ENCODE data around the gene NDUFB10.
"Not testable (repeated sequence)": the region's sequence is repeated elsewhere in the genome, so short reads cannot be mapped to it uniquely, and the experiment has no call there.

The NDUFB10 gene

DNA sequence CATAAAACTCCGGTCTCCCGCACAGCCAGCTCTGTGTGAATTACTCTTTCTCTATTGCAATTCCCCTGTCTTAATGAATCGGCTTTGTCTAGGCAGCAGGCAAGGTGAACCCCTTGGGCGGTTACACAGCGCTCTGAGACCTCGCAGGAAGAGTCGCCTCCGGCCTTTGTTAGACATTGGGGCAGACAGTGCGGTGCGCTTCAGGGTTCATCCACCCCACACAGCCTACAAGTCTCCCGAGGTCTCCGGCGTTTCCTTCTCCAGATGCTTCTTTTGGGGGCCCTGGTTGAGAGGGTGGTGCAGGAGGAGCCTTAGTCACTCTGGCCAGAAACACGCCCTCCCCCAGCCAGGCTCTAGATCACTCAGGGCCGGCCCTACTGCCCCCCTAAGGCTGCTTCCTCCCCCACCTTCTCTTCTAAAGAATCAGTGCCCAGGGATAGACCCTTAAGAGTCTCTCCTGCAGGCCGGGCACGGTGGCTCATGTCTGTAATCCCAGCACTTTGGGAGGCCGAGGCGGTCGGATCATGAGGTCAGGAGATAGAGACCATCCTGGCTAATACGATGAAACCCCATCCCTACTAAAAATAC lies 14.6 kb upstream of the NDUFB10 start:
- DNase-seq, result no peak

DNA sequence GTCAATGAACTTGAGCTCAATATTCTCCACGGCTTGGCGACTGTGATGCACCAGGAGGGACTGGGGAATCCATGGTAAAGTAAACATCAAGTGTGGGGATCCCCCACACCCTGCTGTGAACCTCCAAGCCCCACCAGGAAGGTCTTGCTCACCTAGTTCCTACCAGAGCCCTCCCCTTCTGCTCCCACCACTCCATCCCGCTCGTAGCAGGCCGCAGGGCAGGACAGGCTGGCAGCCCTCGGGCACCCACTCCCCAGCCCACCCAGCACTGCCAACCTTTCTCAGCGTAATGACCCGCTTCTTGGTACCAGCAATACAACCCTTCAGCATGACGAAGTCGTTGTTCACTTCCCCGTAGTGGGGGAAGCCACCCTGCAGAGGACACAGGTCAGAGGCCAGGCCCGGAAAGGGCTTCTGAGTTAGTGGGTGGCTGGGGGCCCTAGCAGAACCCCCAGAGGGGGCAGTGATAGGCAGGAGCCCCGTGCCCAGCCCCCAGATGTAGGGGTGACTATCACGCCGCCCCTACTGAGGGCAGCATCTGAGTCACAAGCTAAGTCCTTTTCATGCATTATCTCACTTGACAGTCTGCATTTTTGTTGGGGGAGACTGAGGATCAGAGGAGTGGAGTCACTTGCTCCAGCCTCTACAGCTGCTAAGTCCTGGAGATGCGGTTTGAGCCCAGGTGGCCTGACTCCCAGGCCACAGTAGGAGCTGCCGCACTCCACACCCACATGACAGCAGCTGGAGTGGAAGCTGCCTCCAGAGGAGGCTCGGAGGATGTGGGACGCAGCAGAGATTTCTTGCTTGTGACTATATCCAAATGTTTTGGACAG lies 13.6 kb upstream of the NDUFB10 start:
- DNase-seq, result no peak

DNA sequence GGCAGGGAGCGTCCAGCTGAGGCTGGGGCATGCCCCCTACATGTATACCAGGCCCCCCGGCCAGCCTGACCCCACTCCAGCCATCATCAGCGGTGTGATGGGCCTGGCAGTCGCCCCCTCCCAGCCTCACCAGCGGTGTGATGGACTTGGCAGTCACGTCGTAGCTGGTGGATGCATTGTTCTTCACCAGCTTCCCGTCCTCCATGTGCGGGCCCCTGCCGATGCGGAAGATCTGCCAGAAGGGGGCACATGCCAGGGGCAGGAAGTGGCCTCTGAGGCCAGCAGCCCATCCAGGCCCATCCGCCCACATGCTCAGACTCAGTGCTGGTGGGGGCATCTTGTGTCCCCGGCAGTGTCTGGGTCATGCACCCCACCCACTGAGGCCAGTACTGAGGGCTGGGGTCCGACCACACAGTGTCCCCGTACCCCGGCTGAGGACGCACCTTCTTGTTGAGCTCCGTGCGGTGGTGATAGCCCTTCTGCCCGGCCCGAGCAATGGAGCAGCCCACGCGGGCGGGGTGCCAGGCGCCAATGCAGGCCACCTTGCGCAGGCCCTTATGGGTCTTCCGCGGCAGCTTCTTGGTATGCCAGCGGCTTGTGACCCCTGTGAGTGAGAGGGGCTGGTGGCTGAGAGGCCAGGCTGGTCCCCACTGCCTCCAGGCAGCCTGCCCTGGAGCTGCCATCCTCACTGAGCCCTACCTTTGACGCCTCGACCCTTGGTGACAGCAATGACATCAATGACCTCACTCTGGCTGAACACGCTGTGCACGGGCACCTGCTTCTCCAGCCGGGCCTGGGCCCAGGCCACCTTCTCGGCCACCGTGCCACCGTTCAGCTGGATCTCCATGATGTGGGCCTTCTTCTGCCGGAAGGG lies 12.6 kb upstream of the NDUFB10 start:
- no peak for DNase-seq

DNA sequence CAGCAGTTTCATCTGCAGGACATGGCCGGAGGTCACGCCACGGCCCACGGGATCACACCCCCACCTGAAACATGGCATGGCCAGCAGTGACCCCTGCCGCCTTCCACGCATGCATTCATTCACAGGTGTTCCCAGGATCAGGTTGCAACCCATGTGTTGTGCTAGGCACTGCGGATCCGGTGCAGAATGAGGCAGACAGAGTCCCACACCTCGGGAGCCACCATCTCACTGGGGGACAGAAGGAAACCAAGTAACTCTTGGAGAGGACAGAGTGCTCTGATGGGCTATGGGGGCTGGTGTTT lies 12.0 kb upstream of the NDUFB10 start:
- DNase-seq, result no peak

DNA sequence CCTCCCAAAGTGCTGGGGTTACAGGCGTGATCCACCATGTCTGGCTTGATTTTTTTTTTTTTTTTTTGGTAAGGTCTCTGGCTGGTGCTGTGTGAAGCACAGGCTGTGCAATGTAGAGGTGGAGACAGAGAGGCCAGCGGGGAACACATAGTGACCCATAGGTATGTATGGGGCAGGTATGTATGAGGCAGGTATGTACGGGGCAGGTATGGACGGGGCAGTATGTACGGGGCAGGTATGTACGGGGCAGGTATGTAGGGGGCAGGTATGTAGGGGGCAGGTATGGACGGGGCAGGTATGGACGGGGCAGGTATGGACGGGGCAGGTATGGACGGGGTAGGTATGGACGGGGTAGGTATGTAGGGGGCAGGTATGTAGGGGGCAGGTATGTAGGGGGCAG lies 9.8 kb upstream of the NDUFB10 start:
- DNase-seq, result no peak

DNA sequence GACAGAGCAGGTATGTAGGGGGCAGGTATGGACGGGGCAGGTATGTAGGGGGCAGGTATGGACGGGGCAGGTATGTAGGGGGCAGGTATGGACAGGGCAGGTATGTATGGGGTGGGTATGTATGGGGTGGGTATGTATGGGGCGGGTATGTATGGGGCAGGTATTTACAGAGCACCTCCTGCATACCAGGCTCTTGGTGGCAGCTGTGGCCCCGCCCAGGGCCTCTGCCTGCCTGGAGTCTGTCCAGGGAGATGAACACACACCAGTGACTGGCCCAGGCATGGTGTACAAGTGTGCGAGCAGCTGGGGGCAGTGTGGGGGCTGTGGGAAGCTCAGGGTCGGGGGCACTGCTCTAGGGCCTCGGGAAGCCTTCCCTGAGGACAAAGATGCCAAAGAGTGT lies 9.3 kb upstream of the NDUFB10 start:
- DNase-seq, result no peak

DNA sequence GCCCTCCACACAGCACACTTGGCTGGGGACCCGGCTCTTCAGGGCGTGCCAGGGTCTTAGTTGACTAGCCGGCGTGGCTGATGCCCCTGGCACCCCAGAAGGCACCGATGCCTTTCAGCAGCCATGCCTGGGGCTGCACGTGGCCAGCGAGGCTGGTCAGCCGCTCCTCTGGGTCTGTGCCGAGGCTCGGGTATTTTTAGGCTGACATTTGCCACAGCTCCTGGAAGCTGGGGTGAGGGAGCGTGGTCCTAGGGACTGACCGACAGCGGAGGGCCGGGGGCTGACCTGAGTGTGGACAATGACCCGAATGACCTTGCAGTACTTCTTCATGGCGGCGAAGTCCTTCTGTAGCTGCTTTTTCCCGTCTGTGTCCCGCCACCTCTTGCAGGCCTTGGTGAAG lies 8.8 kb upstream of the NDUFB10 start:
- DNase-seq, result no peak

DNA sequence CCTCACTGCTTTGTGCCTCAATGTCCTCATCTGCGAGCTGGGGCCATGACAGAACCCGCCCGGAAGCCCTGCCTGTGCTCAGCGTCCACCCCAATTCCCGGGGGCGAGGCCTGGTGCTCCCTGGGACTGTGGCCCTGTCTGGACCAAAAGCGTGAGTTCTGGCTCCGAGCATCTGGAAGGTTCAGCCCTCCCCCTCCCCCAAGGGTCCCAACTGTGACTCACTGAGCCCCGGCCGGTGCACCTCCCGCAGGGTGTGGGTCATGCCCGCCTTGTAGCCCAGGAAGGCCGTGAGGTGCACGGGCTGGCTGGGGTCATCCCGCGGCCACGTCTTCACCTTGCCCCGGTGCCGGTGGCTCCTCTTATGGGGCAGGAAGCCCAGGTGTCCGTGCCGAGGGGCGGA lies 5.6 kb upstream of the NDUFB10 start:
- DNase-seq, result no peak

DNA sequence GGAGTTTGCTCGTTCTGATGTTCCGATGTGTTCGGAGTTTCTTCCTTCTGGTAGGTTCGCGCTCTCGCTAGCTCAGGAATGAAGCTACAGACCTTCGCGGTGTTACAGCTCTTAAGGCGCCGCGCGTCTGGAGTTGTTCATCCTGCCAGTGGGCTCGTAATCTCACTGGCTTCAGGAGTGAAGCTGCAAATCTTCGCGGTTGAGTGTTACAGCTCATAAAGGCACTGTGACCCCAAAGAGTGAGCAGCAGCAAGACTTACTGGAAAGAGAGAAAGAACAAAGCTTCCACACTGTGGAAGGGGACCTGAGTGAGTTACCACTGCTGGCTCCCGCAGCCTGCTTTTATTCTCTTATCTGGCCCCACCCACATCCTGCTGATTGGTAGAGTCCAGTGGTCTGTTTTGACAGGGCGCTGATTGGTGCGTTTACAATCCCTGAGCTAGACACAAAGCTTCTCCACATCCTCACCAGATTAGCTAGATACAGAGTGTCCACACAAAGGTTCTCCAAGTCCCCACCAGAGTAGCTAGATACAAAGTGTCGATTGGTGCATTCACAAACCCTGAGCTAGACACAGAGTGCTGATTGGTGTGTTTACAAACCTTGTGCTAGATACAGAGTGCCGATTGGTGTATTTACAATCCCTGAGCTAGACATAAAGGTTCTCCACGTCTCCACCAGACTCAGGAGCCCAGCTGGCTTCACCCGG lies 1.8 kb upstream of the NDUFB10 start:
- not testable (repeated sequence) for DNase-seq

DNA sequence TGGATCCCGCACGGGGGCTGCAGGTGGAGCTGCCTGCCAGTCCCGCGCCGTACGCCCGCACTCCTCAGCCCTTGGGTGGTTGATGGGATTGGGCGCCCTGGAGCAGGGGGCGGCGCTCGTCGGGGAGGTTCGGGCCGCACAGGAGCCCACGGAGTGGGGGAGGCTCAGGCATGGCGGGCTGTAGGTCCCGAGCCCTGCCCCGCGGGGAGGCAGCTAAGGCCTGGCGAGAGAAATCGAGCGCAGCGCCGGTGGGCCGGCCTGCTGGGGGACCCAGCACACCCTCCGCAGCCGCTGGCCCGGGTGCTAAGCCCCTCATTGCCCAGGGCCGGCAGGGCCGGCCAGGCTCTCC lies 1.2 kb upstream of the NDUFB10 start:
- not testable (repeated sequence) for DNase-seq

DNA sequence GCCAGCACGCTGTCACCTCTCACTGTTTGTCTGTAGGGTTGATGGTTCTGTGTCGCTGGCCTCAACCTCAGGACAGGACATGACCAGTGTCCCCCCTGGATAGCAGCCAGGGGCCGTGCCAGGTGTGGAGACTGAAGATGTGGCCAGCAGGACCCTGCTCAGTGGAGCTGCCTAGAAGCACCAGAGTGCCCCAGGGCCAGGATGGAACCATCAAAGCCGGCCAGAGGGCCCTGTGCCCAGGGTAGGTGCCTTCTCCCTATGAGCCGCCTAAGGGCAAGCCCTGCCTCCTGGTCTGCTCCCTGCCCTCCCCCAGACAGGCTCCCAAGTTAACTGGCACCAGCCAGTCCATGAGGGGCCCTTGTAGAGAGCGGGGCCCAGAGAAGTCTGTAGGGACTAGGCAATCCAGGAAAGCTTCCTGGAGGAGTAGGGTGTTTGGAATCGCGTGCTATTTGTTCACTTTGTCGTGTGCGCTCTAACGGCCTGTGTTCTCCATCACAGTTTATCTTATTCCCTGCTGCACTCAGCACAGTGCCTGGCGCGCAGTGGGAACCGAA lies 546 bp upstream of the NDUFB10 start:
- DNase-seq, result no peak

DNA sequence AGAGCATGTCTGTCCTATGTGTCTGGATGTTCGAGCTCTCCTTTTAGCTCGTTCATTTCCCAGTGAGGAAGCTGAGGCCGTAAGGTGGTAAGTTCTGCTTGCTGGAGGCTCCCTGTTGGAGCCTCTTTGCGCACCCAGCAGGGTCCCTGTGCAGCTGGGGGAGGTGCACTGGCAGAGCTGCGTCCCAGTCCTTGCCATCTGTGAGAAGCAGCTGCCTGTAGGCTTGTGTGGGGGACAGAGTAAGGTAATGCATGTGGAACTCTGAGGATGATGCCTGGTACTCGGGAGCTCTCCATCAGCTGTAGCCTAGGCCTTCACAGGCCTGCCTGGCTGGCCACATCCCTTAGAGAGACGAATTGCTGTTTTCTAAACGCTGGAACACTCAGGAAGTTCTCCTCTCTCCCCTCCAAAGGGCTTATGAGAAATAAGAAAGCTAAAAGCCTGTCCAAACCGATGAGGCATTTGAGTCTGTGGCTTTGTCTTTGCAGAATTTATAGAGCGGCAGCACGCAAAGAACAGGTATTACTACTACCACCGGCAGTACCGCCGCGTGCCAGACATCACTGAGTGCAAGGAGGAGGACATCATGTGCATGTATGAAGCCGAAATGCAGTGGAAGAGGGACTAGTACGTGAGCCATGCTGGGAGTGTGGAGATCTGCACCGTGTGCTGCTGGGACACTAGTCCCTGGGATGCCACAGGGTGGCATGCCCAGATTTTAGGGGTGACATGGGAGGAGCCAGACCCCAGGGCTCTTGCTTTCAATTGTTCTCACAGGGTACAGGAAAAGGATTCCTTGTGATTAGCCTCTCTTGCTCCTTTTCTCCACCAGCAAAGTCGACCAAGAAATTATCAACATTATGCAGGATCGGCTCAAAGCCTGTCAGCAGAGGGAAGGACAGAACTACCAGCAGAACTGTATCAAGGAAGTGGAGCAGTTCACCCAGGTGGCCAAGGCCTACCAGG lies 1.6 kb downstream of the NDUFB10 start:
- DNase-seq, result peak in 1 of 56 donors; percentile 17

DNA sequence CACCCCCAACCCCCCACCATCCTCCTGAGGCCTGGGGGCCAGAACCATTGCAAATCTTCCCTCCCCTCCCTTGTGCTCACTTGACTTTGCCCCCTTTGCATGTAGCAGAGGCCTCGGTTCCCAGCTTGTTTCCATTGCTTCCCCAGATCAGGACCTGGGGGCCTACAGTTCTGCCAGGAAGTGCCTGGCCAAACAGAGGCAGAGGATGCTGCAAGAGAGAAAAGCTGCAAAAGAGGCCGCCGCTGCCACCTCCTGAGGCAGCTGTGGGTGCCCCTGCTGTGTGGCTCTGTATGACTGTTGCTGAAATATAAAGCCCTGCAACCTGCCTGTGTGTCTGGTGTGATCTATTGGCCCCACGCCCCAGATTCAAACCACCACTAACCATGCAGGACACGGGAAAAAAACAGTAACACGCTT lies 2.3 kb downstream of the NDUFB10 start:
- no peak for DNase-seq

DNA sequence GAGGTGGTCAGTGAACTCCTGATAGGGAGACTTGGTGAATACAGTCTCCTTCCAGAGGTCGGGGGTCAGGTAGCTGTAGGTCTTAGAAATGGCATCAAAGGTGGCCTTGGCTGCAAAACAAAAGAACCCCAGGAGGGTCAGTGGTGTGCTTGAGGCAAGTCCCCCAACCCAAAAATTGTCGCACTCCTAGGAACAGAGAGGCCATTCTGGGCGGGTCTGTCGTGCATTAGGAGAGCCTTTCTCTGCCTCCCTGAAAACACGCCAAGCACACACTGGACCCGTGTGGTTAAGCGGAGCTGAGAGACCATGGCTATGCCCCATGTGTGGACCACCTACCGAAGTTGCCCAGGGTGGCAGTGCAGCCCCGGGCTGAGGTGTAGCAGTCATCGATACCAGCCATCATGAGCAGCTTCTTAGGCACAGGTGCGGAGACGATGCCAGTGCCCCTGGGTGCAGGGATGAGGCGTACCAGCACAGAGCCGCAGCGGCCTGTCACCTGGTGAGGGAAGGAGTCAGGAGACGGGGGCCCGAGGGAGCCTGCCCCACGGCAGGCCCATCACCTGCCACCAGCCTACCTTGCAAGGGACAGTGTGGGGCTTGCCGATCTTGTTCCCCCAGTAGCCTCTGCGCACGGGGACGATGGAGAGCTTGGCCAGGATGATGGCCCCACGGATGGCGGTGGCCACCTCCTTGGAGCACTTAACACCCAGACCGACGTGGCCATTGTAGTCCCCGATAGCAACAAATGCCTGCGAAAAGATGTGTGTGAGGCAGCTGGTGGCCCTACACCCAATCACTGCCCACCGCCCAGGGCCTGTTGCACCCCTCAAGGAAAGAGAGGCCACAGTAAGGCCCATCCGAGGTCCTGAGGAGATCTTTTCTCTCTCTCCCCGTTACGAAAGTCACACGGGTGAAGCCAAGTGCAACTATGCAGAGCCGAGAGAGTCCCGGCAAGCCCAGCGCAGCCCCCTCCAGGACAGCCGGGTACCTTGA lies 3.1 kb downstream of the NDUFB10 start:
- not testable (repeated sequence) for DNase-seq

DNA sequence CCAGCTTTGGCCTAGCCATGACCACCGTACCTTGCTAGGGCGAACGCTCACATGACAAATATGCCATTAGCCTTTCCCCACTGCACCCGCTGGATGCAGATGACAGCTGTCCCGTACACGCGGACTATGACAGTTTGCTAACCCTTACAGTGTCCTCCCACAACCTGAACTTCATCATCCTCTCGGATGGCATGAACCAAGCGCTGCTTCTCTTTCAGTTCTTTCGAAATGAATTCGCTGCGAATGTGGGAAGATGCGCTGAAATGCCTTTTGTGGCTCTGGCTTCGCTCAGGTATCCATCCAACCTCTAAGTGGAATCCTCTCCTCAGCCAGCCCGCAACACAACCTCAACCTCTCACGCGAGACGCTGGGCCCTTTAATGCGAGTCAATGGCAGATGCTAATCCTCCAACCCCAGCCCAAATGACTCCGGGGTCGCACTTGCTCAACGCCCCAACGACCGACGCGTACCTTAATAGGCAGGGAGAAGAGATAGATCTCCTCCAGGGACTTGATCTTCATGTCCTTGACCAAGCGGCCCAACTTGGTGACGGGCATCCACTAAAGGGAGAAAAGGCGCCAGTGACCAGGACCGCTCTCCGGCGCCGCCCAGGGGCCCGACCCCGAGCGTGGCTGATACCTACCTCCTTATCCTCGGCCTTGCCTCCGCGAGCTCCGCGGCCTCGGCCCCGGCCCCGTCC lies 4.6 kb downstream of the NDUFB10 start:
- peak in 11 of 56 donors; percentile 46 to 62 (median 56) for DNase-seq

DNA sequence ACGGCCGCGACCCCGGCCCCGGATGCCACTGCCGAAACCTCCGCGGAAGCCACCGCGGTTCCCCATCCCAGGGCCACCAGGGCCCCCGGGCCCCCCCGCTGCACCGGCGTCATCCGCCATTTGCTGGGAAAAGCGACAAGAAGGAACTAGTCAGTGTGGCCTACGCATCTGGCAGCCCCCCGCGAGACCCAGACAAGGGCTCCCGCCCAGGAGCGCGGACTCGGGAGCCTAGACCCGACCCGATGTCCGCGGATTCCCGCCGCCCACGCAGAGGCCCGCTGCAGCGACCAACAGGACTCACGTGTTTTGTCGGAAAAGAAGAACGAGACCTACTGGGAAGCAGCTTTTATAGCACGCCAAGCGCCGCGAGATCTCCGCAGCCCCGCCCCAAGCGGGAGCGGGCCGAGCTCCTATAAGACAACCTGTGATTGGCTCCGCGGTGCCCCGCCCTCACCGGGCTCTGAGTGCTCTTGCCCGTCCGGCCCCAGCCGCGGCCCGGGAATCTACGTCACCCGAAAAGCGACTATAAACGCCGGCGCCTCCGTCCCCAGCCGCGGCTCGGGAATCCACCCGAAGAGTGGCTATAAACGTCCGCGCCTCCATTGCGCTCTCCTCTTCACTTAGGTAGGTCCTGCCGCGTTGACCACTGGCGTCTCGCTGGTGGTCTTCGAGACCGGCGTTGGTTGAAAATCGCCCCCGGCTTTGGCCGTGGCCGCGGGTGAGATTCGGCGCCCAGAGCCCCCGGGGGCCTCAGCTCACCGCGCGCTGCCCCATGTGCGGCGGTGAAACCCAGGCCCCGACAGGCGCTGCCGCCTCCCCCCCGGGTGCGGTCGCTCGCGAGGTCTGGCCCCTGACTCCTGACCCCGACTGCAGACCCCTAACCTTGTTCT lies 5.4 kb downstream of the NDUFB10 start, which contains the start of gene RPS2:
Gene RPS2 (minus strand): TSS at position 321 of the 890 bp plus-strand sequence. CDS start 201 bp downstream, at position 120.
- DNase-seq, result peak; percentile 48 to 100 (median 97)

DNA sequence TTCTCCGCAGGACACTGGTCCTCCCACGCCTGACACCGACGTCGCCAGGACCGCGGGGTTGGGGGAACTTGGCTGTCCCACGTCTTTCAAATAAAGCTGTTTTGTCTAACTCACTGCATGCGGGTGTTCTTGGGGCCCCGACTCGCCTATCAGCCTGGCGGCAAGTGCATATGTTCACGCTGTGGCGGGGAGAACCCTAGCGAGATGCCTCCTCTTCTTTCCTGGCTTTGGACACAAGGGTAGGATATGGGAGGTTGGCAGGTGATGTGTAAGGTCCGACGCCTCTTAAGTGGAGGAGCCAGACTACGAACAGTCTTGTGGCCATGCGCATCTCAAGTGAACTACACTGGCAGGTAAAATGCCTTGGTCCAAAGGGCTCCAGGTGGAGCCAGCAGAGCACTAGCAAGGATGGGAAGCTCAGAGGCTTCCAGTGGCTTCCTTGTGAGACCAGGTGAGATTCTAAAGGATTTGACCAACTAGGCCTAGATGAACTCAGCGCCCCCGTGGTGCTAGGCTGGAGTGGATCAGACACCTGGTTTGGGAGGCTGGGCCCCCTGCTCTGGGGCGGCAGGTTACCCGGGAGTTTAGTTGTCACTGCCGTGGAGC lies 6.2 kb downstream of the NDUFB10 start:
- DNase-seq, result no peak
